ENCODE measurements around the gene RANBP2.

RANBP2 gene

GRCh38 chr2:108806371-108807113 is 87.3 kb downstream of the RANBP2 start:
- Histone ChIP-seq H3K4me1 (ENCODE audit: control insufficient read depth, low read length) (no peaks in the 10 kb centered on the region), H3K36me3 (ENCODE audit: control insufficient read depth, low read length) (peaks cover 86% of the 10 kb centered on the region)

GRCh38 chr2:108809936-108810335 is 90.7 kb downstream of the RANBP2 start:
- peaks cover 88% of the 10 kb centered on the region for H3K36me3 ChIP-seq (ENCODE audit: control insufficient read depth, low read length)
- TF ChIP-seq CTCF (IDR thresholded peaks at IDR 0.05; ENCODE audit: low read depth, low read length, poor library complexity, severe bottlenecking), result no peak
- no peak for TF ChIP-seq EZH2phosphoT487 (IDR thresholded peaks at IDR 0.05; ENCODE audit: borderline replicate concordance, low read length)

More at GRCh38 chr2:108806371-108807113, 87.3 kb downstream of the RANBP2 start:
- Histone ChIP-seq H3K4me3 (ENCODE audit: low read length) (no peak overlapping the region), H3K27me3 (ENCODE audit: control insufficient read depth, low read length) (no peaks in the 10 kb centered on the region), H3K4me2 (ENCODE audit: low read length) (no peak overlapping the region), H4K20me1 (ENCODE audit: control insufficient read depth, insufficient read depth, low read depth, low read length) (no peaks in the 10 kb centered on the region), H3K79me2 (ENCODE audit: control insufficient read depth, low read length) (peaks cover 62% of the 10 kb centered on the region), H3F3A (ENCODE audit: control insufficient read depth, insufficient read depth) (no peaks in the 10 kb centered on the region), H3K27ac (ENCODE audit: low read depth, low read length) (no peak overlapping the region), H3K9me3 (ENCODE audit: control insufficient read depth, insufficient read depth, low read length) (peaks cover 11% of the 10 kb centered on the region; the same call in 1 of the 2 replicates), H3K9me2 (replicated peaks; ENCODE audit: control insufficient read depth, low read length) (no peaks in the 10 kb centered on the region)
- TF ChIP-seq EZH2phosphoT487 (IDR thresholded peaks at IDR 0.05; ENCODE audit: borderline replicate concordance, low read length) (no peak), CTCF (IDR thresholded peaks at IDR 0.05; ENCODE audit: low read depth, low read length, poor library complexity, severe bottlenecking) (no peak)

GRCh38 chr2:108810993-108811957 is 92.0 kb downstream of the RANBP2 start:
- peaks cover 89% of the 10 kb centered on the region for H3K36me3 ChIP-seq (ENCODE audit: control insufficient read depth, low read length)

More at GRCh38 chr2:108809936-108810335, 90.7 kb downstream of the RANBP2 start:
- Histone ChIP-seq H3K27ac (ENCODE audit: low read depth, low read length) (no peak overlapping the region), H3K9me2 (replicated peaks; ENCODE audit: control insufficient read depth, low read length) (no peaks in the 10 kb centered on the region), H3K27me3 (ENCODE audit: control insufficient read depth, low read length) (no peaks in the 10 kb centered on the region), H4K20me1 (ENCODE audit: control insufficient read depth, insufficient read depth, low read depth, low read length) (no peaks in the 10 kb centered on the region), H3K79me2 (ENCODE audit: control insufficient read depth, low read length) (peaks cover 63% of the 10 kb centered on the region), H3K4me1 (ENCODE audit: control insufficient read depth, low read length) (no peaks in the 10 kb centered on the region), H3K4me2 (ENCODE audit: low read length) (no peak overlapping the region), H3K4me3 (ENCODE audit: low read length) (no peak overlapping the region), H3K9me3 (ENCODE audit: control insufficient read depth, insufficient read depth, low read length) (peaks cover 11% of the 10 kb centered on the region; the same call in 1 of the 2 replicates), H3F3A (ENCODE audit: control insufficient read depth, insufficient read depth) (no peaks in the 10 kb centered on the region)

More at GRCh38 chr2:108810993-108811957, 92.0 kb downstream of the RANBP2 start:
- no peak overlapping the region for H3K27ac ChIP-seq (ENCODE audit: low read depth, low read length)
- H3F3A ChIP-seq (ENCODE audit: control insufficient read depth, insufficient read depth), result no peaks in the 10 kb centered on the region
- H3K4me2 ChIP-seq (ENCODE audit: low read length), result no peak overlapping the region
- no peaks in the 10 kb centered on the region for H3K9me2 ChIP-seq (replicated peaks; ENCODE audit: control insufficient read depth, low read length)
- H4K20me1 ChIP-seq (ENCODE audit: control insufficient read depth, insufficient read depth, low read depth, low read length), result no peaks in the 10 kb centered on the region
- H3K27me3 ChIP-seq (ENCODE audit: control insufficient read depth, low read length), result no peaks in the 10 kb centered on the region
- no peaks in the 10 kb centered on the region for H3K4me1 ChIP-seq (ENCODE audit: control insufficient read depth, low read length)
- no peak overlapping the region for H3K4me3 ChIP-seq (ENCODE audit: low read length)
- TF ChIP-seq EZH2phosphoT487 (IDR thresholded peaks at IDR 0.05; ENCODE audit: borderline replicate concordance, low read length), result no peak
- TF ChIP-seq CTCF (IDR thresholded peaks at IDR 0.05; ENCODE audit: low read depth, low read length, poor library complexity, severe bottlenecking), result no peak
- peaks cover 11% of the 10 kb centered on the region; the same call in 1 of the 2 replicates for H3K9me3 ChIP-seq (ENCODE audit: control insufficient read depth, insufficient read depth, low read length)
- peaks cover 57% of the 10 kb centered on the region for H3K79me2 ChIP-seq (ENCODE audit: control insufficient read depth, low read length)
